H1 (cell line): ENCODE results near the gene PIK3C2G. TPM values are rescaled to one million over a fixed set of nuclear protein-coding genes. Genes with fewer than 3 reads are reported as not detected.
"Not testable (repeated sequence)": the region's sequence is repeated elsewhere in the genome, so short reads cannot be mapped to it uniquely, and the experiment has no call there.

ENCODE experiments used
- CTCF ChIA-PET: fragments of 300-600 bp; sonication (Branson Sonifier 250); formaldehyde crosslinking; loops from one replicate; lab custom pipeline; 2021; ENCODE audit not compliant: partially characterized antibody; lab: Charles Lee
- POLR2A ChIA-PET: fragments of 300-600 bp; sonication (Branson Sonifier 250); formaldehyde crosslinking; loops from one replicate; lab custom pipeline; 2021; ENCODE audit warnings: inconsistent platforms; ENCODE audit not compliant: partially characterized antibody; lab: Charles Lee
- DNase-seq, 2 experiments: peaks; one replicate each; pipeline versions ENCODE4 v3.0.0 to v3.0.0-alpha.2; 2010 to 2022; ENCODE audit warnings: low spot score in 2 of 2, low read depth in 1 of 2, mixed read lengths in 1 of 2
- FAIRE-seq: peaks from 2 replicates; lab custom pipeline; 2011; peaks lifted over from hg19 to GRCh38; lab: Jason Lieb, UNC
- H2AFZ ChIP-seq: 2 replicates; pipeline ENCODE4 v1.8.1; 2012; ENCODE audit warnings: low read length, inconsistent platforms
- H2AK5ac ChIP-seq: 2 replicates; pipeline ENCODE4 v1.6.1; 2013; ENCODE audit warnings: low read depth, low read length
- H2BK120ac ChIP-seq: replicated peaks from 2 replicates; pipeline ENCODE3; 2013; ENCODE audit warnings: low read depth, low read length, inconsistent platforms
- H2BK12ac ChIP-seq: 2 replicates; pipeline ENCODE4 v1.6.1; 2013; ENCODE audit warnings: low read depth, low read length
- H2BK15ac ChIP-seq: 2 replicates; pipeline ENCODE4 v1.6.1; 2013; ENCODE audit warnings: low read length
- H2BK20ac ChIP-seq: 2 replicates; pipeline ENCODE4 v1.6.1; 2013; ENCODE audit warnings: low read length
- H2BK5ac ChIP-seq: 2 replicates; pipeline ENCODE4 v1.6.1; 2013; ENCODE audit warnings: low read depth, low read length
- H3K14ac ChIP-seq: 2 replicates; pipeline ENCODE4 v1.6.1; 2013; ENCODE audit warnings: inconsistent platforms; ENCODE audit not compliant: insufficient read length
- H3K18ac ChIP-seq: 2 replicates; pipeline ENCODE4 v1.6.1; 2013; ENCODE audit warnings: low read length; ENCODE audit errors: extremely low read depth
- H3K23ac ChIP-seq: 2 replicates; pipeline ENCODE4 v1.6.1; 2013; ENCODE audit warnings: inconsistent platforms; ENCODE audit not compliant: insufficient read length
- H3K23me2 ChIP-seq: 2 replicates; pipeline ENCODE4 v1.6.1; 2013; ENCODE audit warnings: low read depth, low read length
- H3K27ac ChIP-seq: 2 replicates; pipeline ENCODE4 v1.6.1; 2011; ENCODE audit warnings: low read depth, low read length, inconsistent platforms
- H3K27me3 ChIP-seq, 4 experiments: replicated peaks in 1 of 4; 1 replicate in 1 of 4; 2 replicates in 3 of 4; pipeline versions ENCODE4 v1.6.1 to v1.8.1; 2011 to 2013; ENCODE audit warnings: low read length in 3 of 4, mild to moderate bottlenecking in 3 of 4, inconsistent platforms in 2 of 4, mixed read lengths in 2 of 4, moderate library complexity in 1 of 4; ENCODE audit not compliant: control insufficient read depth in 3 of 4, insufficient read depth in 3 of 4; ENCODE audit errors: extremely low read depth in 1 of 4
- H3K36me3 ChIP-seq, 4 experiments: 2 replicates each; pipeline versions ENCODE4 v1.6.1 to v1.8.1; 2011 to 2013; ENCODE audit warnings: mild to moderate bottlenecking in 4 of 4, low read length in 3 of 4, moderate library complexity in 2 of 4, control low read depth in 1 of 4, inconsistent platforms in 1 of 4; ENCODE audit not compliant: insufficient read depth in 4 of 4, control insufficient read depth in 2 of 4
- H3K4ac ChIP-seq: replicated peaks from 2 replicates; pipeline ENCODE3; 2013; ENCODE audit warnings: low read length, low read depth, mixed read lengths, inconsistent platforms; ENCODE audit not compliant: insufficient read length
- H3K4me1 ChIP-seq, 4 experiments: replicated peaks in 1 of 4; 1 replicate in 1 of 4; 2 replicates in 3 of 4; pipeline versions ENCODE4 v1.6.1 to v1.8.1; 2011 to 2013; ENCODE audit warnings: low read length in 3 of 4, inconsistent platforms in 2 of 4, mixed read lengths in 1 of 4; ENCODE audit not compliant: insufficient read depth in 4 of 4, control insufficient read depth in 3 of 4
- H3K4me2 ChIP-seq, 2 experiments: 2 replicates each; pipeline versions ENCODE4 v1.6.1 to v1.8.1; 2011 to 2013; ENCODE audit warnings: low read depth in 2 of 2, low read length in 2 of 2, control low read depth in 1 of 2, inconsistent platforms in 1 of 2, mild to moderate bottlenecking in 1 of 2; ENCODE audit not compliant: insufficient read depth in 1 of 2
- H3K4me3 ChIP-seq, 4 experiments: fragments of 200-600, 300-600 bp in 1 of 4; sonication (generic), shearing (Covaris generic), sonication (Bioruptor Twin) in 1 of 4; 2 replicates each; pipeline versions ENCODE4 v1.5.1 to v1.8.1; 2011 to 2016; ENCODE audit warnings: low read length in 4 of 4, low read depth in 3 of 4, control low read depth in 2 of 4, inconsistent platforms in 2 of 4, mild to moderate bottlenecking in 2 of 4, mixed read lengths in 1 of 4, moderate library complexity in 1 of 4; ENCODE audit not compliant: insufficient read depth in 2 of 4; ENCODE audit errors: extremely low read depth in 1 of 4
- H3K56ac ChIP-seq: replicated peaks from 2 replicates; pipeline ENCODE3; 2013; ENCODE audit warnings: low read depth, mild to moderate bottlenecking, mixed read lengths, low read length, inconsistent platforms; ENCODE audit not compliant: insufficient read length
- H3K79me1 ChIP-seq: 2 replicates; pipeline ENCODE4 v1.6.1; 2013; ENCODE audit warnings: low read depth, low read length, control low read depth
- H3K79me2 ChIP-seq, 2 experiments: 2 replicates each; pipeline versions ENCODE4 v1.6.1 to v1.8.1; 2012 to 2013; ENCODE audit warnings: low read length in 2 of 2, mild to moderate bottlenecking in 2 of 2, inconsistent platforms in 1 of 2; ENCODE audit not compliant: insufficient read depth in 2 of 2, control insufficient read depth in 1 of 2
- H3K9ac ChIP-seq, 4 experiments: replicated peaks in 1 of 4; 1 replicate in 1 of 4; 2 replicates in 3 of 4; pipeline versions ENCODE4 v1.6.1 to v1.8.1; 2011 to 2013; ENCODE audit warnings: low read depth in 3 of 4, low read length in 3 of 4, control low read depth in 2 of 4, mild to moderate bottlenecking in 2 of 4, moderate library complexity in 2 of 4, inconsistent platforms in 1 of 4; ENCODE audit errors: extremely low read depth in 1 of 4
- H3K9me3 ChIP-seq, 2 experiments: 2 replicates each; pipeline versions ENCODE4 v1.6.1 to v1.8.1; 2012 to 2013; ENCODE audit warnings: mild to moderate bottlenecking in 2 of 2, moderate library complexity in 2 of 2, control low read depth in 1 of 2, inconsistent platforms in 1 of 2, low read depth in 1 of 2, low read length in 1 of 2, mixed read lengths in 1 of 2; ENCODE audit not compliant: insufficient read depth in 2 of 2
- H4K20me1 ChIP-seq, 2 experiments: replicated peaks in 1 of 2; 2 replicates each; pipeline versions ENCODE3 to v1.8.1; 2011 to 2013; ENCODE audit warnings: inconsistent platforms in 2 of 2, low read length in 2 of 2, mild to moderate bottlenecking in 1 of 2; ENCODE audit not compliant: insufficient read depth in 2 of 2, control insufficient read depth in 1 of 2
- H4K5ac ChIP-seq: 2 replicates; pipeline ENCODE4 v1.6.1; 2013; ENCODE audit warnings: low read length, low read depth, mixed read lengths, inconsistent platforms; ENCODE audit not compliant: insufficient read length
- H4K8ac ChIP-seq: 2 replicates; pipeline ENCODE4 v1.8.0; 2013; ENCODE audit warnings: mild to moderate bottlenecking, moderate library complexity, low read length, inconsistent platforms; ENCODE audit not compliant: insufficient read depth; ENCODE audit errors: extremely low read depth
- H4K91ac ChIP-seq: replicated peaks from 2 replicates; pipeline ENCODE3; 2013; ENCODE audit warnings: low read length, mixed read lengths, inconsistent platforms; ENCODE audit not compliant: insufficient read length
- WGBS, 2 experiments: shearing (Covaris generic) in 1 of 2; methylation state at CpG; one replicate each; pipeline versions ENCODE4 v1.1.6 to v1.1.7; 2013 to 2015; ENCODE audit warnings: low lambda C conversion rate in 2 of 2, mixed read lengths in 2 of 2, inconsistent platforms in 1 of 2, low coverage in 1 of 2, missing lambda C conversion rate in 1 of 2; ENCODE audit not compliant: insufficient replicate concordance in 2 of 2, insufficient coverage in 1 of 2, insufficient read length in 1 of 2; ENCODE audit errors: extremely low coverage in 1 of 2, missing lambda C conversion rate in 1 of 2; 5-methylcytosine and 5-hydroxymethylcytosine counted together
- polyA plus RNA-seq, 7 experiments: library from polyadenylated mRNA; depleted of rRNA in 3 of 7; stranded (reverse) in 5 of 7; unstranded in 2 of 7; fragments of >200 nt in 5 of 7; fragments of 200-250 nt in 2 of 7; gene quantifications; 1 replicate in 5 of 7; 2 replicates in 1 of 7; 4 replicates in 1 of 7; pipeline versions ENCODE4 v1.2.1 to v1.2.3, GENCODE V29; 2011 to 2013; ENCODE audit warnings: missing spikeins in 2 of 7, mixed read lengths in 2 of 7
- total RNA-seq: library from RNA; stranded (reverse); fragmentation: NEBNext Ultra II Directional; extraction: Animal tissue kit (Norgen Biotek cat#: 25700); gene quantifications from 2 replicates; pipeline ENCODE4 v1.2.1, GENCODE V29; 2021

The PIK3C2G gene
- total and polyA plus RNA-seq, 2 of the 8 experiments (the other 6 are each of a cell fraction or from before 2014, with no cell fraction given) = not detected

GRCh38 chr12:18500160-18500574, 238.8 kb downstream of the PIK3C2G start:
- H2BK12ac ChIP-seq, H4K5ac ChIP-seq, H4K8ac ChIP-seq, H3K23me2 ChIP-seq, H2BK120ac ChIP-seq, H2AK5ac ChIP-seq, H2BK20ac ChIP-seq, H4K91ac ChIP-seq, H3K4me2 ChIP-seq, H3K14ac ChIP-seq, H3K79me1 ChIP-seq, H2BK15ac ChIP-seq, H3K27me3 ChIP-seq, H3K4me3 ChIP-seq, H3K4me1 ChIP-seq, H3K56ac ChIP-seq, H3K23ac ChIP-seq, H4K20me1 ChIP-seq, H3K9ac ChIP-seq, H3K36me3 ChIP-seq, H3K79me2 ChIP-seq, POLR2A ChIA-PET, H3K18ac ChIP-seq, H2AFZ ChIP-seq, DNase-seq, H2BK5ac ChIP-seq, H3K9me3 ChIP-seq, CTCF ChIA-PET, H3K4ac ChIP-seq, FAIRE-seq, H3K27ac ChIP-seq: not testable (repeated sequence)
- 98% methylated on average over 17 of the region's 35 CpGs; no CpG with 5 or more reads in 1 of the 2 experiments for WGBS, 2 experiments

GRCh38 chr12:18500736-18501135, 239.4 kb downstream of the PIK3C2G start:
- H2BK120ac ChIP-seq, H3K79me2 ChIP-seq, H2BK12ac ChIP-seq, H3K4me2 ChIP-seq, H3K27me3 ChIP-seq, DNase-seq, H3K9ac ChIP-seq, H3K23me2 ChIP-seq, POLR2A ChIA-PET, H2BK5ac ChIP-seq, H4K5ac ChIP-seq, H2AFZ ChIP-seq, H3K4me1 ChIP-seq, H3K9me3 ChIP-seq, H4K91ac ChIP-seq, H3K56ac ChIP-seq, H3K27ac ChIP-seq, H3K14ac ChIP-seq, H2AK5ac ChIP-seq, CTCF ChIA-PET, H3K4ac ChIP-seq, H3K36me3 ChIP-seq, H2BK15ac ChIP-seq, FAIRE-seq, H4K20me1 ChIP-seq, H3K4me3 ChIP-seq, H3K23ac ChIP-seq, H4K8ac ChIP-seq, H3K79me1 ChIP-seq, H3K18ac ChIP-seq, H2BK20ac ChIP-seq: not testable (repeated sequence)
- 97% methylated on average over 15 of the region's 21 CpGs; no CpG with 5 or more reads in 1 of the 2 experiments for WGBS, 2 experiments
